ENCODE measurements around the gene SAMD7. TPM values are rescaled to one million over a fixed set of nuclear protein-coding genes. Genes with fewer than 3 reads are reported as not detected.

SAMD7 gene
- not detected for total RNA-seq

GRCh38 chr3:169911272-169911671 lies at the start of gene SAMD7:
Gene SAMD7 (plus strand): TSS chr3:169911572. CDS start chr3:169919499, 7,927 bp downstream.
- no peak for ATAC-seq

- ATAC-seq: no peak
Observed at GRCh38 chr3:169861871-169862270, 49.5 kb upstream of the SAMD7 start.

- peak; percentile 88 for ATAC-seq
Observed at GRCh38 chr3:169863458-169863899, 47.9 kb upstream of the SAMD7 start.

GRCh38 chr3:169864270-169864669 lies 47.1 kb upstream of the SAMD7 start:
- ATAC-seq: no peak

GRCh38 chr3:169865176-169865767 lies 46.1 kb upstream of the SAMD7 start:
- no peak for ATAC-seq

GRCh38 chr3:169867584-169868210 lies 43.7 kb upstream of the SAMD7 start:
- no peak for ATAC-seq

- no peak for ATAC-seq
Observed at GRCh38 chr3:169868369-169868768, 43.0 kb upstream of the SAMD7 start.

GRCh38 chr3:169869484-169870220 lies 41.7 kb upstream of the SAMD7 start, which contains the start of gene LRRC31:
Gene LRRC31 (minus strand): TSS chr3:169869935. CDS start chr3:169869807, 128 bp downstream.
- no peak for ATAC-seq

GRCh38 chr3:169871129-169871886 lies 40.1 kb upstream of the SAMD7 start:
- no peak for ATAC-seq

- no peak for ATAC-seq
Observed at GRCh38 chr3:169879013-169879557, 32.3 kb upstream of the SAMD7 start.

- ATAC-seq: no peak
Observed at GRCh38 chr3:169879845-169880575, 31.4 kb upstream of the SAMD7 start.

GRCh38 chr3:169880576-169881250 lies 30.7 kb upstream of the SAMD7 start:
- no peak for ATAC-seq

GRCh38 chr3:169886671-169887070 lies 24.7 kb upstream of the SAMD7 start:
- no peak for ATAC-seq

GRCh38 chr3:169891886-169892285 lies 19.5 kb upstream of the SAMD7 start:
- no peak for ATAC-seq

GRCh38 chr3:169894110-169894509 lies 17.3 kb upstream of the SAMD7 start:
- no peak for ATAC-seq

GRCh38 chr3:169895072-169895471 lies 16.3 kb upstream of the SAMD7 start:
- peak; percentile 55 for ATAC-seq

GRCh38 chr3:169897284-169897683 lies 14.1 kb upstream of the SAMD7 start:
- ATAC-seq: no peak

GRCh38 chr3:169901453-169901852 lies 9.9 kb upstream of the SAMD7 start:
- ATAC-seq: no peak

GRCh38 chr3:169905404-169905803 lies 6.0 kb upstream of the SAMD7 start:
- no peak for ATAC-seq

- no peak for ATAC-seq
Observed at GRCh38 chr3:169907476-169907875, 3.9 kb upstream of the SAMD7 start.

GRCh38 chr3:169907944-169908343 lies 3.4 kb upstream of the SAMD7 start:
- no peak for ATAC-seq
